Omental fat pad (tissue), 4 donors: ENCODE results near the gene AURKAIP1. TPM values are rescaled to one million over a fixed set of nuclear protein-coding genes. Genes with fewer than 3 reads are reported as not detected.

Experiments
- ATAC-seq: fragments of 150-250 bp; one replicate; pipeline ENCODE4 v1.9.1; 2016; ENCODE audit warnings: mild to moderate bottlenecking, moderate library complexity; ENCODE audit not compliant: low FRiP score
- DNase-seq: peaks from one replicate; pipeline ENCODE4 v3.0.0-alpha.2; 2019; ENCODE audit warnings: low spot score
- total RNA-seq, 4 donors: library from RNA; depleted of rRNA; stranded (reverse); fragments of >200 nt; gene quantifications; one replicate each; pipeline ENCODE4 v1.1.0, GENCODE V29; 2016
- TF ChIP-seq, protein P1 (sequence below), 3 donors: fragments of 450-650 bp; IDR thresholded peaks; one replicate each; pipeline ENCODE4 v1.5.1; 2016 to 2017; ENCODE audit warnings: antibody characterized with exemption in 3 of 3, mild to moderate bottlenecking in 3 of 3, moderate library complexity in 2 of 3

AURKAIP1 gene
- 100 to 1,000 TPM in 3 of 4 donors, 10 to 100 TPM in 1; 96.3 to 115 (median 105) TPM for total RNA-seq

DNA sequence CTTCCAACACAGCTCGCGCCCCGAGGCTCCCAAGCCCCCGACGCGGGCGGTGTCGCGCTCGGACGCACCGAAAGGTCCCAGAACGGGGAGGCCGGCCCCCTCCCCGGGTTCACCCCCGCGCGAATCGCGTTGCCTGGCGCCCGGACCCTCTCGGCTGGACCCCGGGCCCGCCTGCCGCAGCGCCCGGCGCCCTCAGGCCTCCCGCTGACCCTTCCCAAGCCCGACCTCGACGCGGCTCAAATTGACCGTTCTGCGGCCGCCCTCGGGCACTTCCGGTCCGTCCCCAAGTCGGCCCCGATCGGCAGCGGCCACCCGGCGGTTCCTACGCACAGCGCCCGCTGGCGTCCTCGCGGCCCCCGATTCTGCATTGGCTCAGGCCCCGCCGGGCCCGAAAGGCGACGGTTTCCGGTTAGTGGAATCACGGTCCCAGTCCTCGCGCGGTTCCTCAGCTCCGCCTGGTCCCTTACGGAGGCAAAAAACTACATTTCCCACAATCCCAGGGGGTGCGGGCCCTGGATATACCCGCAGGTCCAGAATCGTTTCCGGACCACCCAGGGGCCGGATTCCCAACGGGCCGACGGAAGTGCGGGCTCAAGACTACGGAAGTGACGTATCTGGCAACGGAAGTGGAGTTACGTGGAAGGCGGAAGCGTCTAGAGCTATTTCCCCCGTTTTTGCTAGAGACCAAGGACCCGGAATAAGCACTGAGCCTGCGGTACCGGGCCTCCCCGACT is at the start of gene AURKAIP1:
Gene AURKAIP1, minus strand, starts transcription at position 279 of the 734 bp plus-strand sequence. CDS start 451 bp downstream, outside the sequence.
- ATAC-seq (peak; percentile 93), DNase-seq (peak; percentile 91)
- TF ChIP-seq, protein P1, sequence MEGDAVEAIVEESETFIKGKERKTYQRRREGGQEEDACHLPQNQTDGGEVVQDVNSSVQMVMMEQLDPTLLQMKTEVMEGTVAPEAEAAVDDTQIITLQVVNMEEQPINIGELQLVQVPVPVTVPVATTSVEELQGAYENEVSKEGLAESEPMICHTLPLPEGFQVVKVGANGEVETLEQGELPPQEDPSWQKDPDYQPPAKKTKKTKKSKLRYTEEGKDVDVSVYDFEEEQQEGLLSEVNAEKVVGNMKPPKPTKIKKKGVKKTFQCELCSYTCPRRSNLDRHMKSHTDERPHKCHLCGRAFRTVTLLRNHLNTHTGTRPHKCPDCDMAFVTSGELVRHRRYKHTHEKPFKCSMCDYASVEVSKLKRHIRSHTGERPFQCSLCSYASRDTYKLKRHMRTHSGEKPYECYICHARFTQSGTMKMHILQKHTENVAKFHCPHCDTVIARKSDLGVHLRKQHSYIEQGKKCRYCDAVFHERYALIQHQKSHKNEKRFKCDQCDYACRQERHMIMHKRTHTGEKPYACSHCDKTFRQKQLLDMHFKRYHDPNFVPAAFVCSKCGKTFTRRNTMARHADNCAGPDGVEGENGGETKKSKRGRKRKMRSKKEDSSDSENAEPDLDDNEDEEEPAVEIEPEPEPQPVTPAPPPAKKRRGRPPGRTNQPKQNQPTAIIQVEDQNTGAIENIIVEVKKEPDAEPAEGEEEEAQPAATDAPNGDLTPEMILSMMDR (IDR thresholded peaks at IDR 0.05): no peak

DNA sequence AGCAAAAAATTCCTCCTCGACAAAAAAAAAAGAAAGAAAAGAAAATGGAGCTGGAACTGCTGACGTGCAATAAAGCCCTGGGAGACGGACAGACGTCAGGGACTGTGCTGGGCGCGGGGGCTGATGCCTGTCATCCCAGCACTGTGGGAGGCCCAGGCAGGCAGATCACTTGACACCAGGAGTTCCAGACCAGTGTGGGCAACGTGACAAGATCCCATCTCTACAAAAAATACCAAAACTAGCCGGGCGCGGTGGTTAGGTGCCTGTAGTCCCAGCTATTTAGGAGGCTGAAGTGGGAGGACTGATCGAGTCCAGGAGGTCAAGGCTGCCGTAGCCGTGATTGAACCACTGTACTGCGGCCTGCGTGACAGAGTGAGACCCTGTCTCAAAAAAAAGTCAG is 49.7 kb upstream of the AURKAIP1 start:
- no peak for DNase-seq
- TF ChIP-seq, protein P1 (IDR thresholded peaks at IDR 0.05): no peak
- no peak for ATAC-seq

DNA sequence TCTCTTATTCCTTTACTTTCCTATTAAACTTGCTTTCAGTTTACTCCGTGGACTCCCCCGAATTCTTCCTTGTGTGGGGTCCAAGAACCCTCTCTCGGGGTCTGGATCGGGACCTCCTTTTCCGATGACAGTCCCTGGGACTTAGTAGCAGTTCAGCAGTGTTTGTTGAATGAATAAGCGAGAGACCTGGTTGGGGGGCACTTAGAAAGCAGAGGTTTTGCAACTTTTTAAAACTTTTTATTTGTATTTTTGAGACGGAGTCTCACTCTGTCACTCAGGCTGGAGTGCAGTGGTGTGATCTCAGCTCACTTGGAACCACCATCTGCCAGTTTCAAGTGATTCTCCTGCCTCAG is 48.2 kb upstream of the AURKAIP1 start:
- TF ChIP-seq, protein P1 (IDR thresholded peaks at IDR 0.05): no peak
- DNase-seq (no peak), ATAC-seq (no peak)

DNA sequence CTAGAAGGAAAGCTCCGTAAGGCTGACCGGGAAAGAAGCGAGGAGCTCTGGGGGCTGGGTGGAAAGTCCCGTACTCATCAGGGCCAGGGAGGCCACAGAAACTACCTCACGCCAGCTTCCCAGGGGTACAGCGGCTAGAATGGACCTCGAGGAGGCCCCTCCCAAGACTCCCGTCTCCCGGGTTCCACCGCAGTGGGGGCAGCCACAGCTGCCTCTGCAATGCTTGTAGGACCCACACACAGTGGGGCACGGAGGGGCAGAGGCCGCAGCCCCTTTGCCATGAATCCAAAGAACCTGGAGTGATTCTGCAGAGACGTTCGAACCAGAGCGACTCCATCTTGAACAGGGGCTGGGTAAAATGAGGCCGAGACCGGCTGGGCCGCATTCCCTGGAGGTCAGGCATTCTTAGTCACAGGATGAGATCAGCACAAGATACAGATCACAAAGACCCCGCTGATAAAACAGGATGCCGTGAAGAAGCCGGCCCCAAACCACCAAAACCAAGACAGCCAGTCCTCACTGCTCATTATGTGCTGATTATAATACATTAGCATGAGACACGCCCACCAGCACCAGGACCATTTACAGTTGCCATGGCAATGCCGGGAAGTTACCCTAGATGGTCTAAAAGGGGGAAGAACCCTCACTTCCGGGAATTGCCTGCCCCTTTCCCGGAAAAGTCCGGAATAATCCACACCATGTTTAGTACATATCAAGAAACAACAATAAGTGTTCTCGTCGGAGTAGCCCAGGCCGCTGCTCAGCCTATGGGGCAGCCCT is 47.6 kb upstream of the AURKAIP1 start:
- ATAC-seq: no peak
- DNase-seq: no peak
- TF ChIP-seq, protein P1 (IDR thresholded peaks at IDR 0.05): no peak

DNA sequence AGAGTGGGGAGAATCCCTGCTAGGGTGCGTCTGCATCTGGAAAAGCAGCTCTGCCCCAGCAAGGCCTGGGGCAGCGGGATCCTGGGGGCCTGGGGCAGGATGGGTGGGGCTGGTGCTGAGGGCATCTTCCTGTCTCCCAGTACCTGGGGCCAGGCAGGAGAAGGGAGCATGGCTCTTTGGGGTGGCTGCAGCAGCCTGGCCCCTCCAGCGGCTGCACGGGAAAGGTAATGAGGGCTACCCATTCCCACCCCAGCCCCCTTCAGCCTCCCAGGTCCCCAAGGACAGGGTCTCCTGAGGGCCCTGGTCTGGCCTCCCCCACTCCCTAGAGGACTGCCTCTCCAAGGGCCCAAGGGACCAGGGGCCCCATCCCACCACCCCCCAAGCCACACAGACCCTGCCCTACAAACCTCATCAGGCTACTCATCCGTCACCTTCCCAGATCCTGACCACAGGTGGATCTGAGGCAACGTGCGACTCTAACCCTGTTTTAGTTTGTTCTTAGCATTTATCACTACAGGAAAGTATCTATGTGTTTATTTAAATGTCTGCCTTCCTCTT is 47.0 kb upstream of the AURKAIP1 start:
- ATAC-seq (no peak), DNase-seq (no peak)
- TF ChIP-seq, protein P1 (IDR thresholded peaks at IDR 0.05): no peak

DNA sequence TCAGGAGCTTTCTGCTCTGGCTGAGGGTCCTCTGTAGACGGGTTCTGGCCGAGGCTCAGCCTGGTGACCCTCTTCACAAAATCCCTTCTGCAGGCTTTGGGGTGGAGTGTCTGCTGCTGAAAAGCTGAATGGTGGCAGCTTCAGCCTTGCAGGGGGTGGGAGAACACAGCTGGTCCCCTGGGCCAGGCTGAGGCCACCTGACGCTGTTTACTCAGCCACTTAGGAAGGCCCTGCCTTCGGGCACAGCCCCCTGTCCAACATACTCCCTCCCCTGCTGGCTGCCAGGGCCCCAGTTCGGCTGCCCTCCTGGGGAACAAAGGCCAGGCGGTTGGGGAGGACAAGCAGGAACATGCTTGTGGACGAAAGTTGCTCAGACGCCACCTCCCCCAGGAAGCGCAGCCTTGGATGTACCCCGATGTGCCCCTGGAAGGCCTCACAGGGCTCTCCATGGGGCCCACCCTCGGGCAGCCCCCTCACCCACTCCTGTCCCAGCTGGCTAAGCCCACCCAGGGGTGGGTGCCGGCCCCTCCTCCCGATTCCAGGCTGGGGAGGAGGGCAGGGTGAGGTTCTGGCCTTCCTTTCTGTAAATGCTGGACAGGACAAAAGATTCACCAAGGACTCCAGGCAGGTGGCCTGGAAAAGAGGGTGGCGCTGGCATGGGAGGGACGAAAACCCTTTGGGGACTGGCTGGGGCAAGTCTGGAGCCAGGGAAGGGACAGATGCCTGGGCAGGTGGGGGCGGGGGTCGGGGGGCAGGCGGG is 46.3 kb upstream of the AURKAIP1 start, which contains the start of gene ANKRD65:
Gene ANKRD65, minus strand, starts transcription at position 130 of the 760 bp plus-strand sequence. CDS start 271 bp downstream, outside the sequence.
- no peak for ATAC-seq
- TF ChIP-seq, protein P1 (IDR thresholded peaks at IDR 0.05): no peak
- DNase-seq: no peak
